PC-9 (cell line): Measurements from ENCODE around the gene TMEM240.

ENCODE experiments used
- CTCF ChIP-seq: fragments of 200-600 bp; sonication (generic); conservative IDR thresholded peaks from 2 replicates; pipeline ENCODE4 v1.6.1; 2017; ENCODE audit warnings: mixed run types, antibody characterized with exemption, mild to moderate bottlenecking, moderate library complexity
- EZH2 ChIP-seq: fragments of 200-600 bp; sonication (generic); IDR thresholded peaks from 2 replicates; pipeline ENCODE4 v1.8.0; 2017; ENCODE audit warnings: antibody characterized with exemption, low read depth

- TF ChIP-seq CTCF = no peak
- TF ChIP-seq EZH2 = no peak
These were observed 52.7 kb downstream of the TMEM240 start for GRCh38 chr1:1487701-1488100.
